HL-60 (cell line): ENCODE measurements around the gene ATP1A1.

Source experiments
- DNase-seq, 2 experiments: peaks; one replicate each; pipeline ENCODE4 v3.0.0-alpha.2; 2010 to 2020; ENCODE audit warnings: low read depth in 1 of 2, low spot score in 1 of 2
- H3K27ac ChIP-seq: fragments of 250-450 bp; sonication (Bioruptor Pico); replicated peaks from 2 replicates; pipeline ENCODE4 v1.5.1; 2020; ENCODE audit warnings: mild to moderate bottlenecking, moderate library complexity
- H3K27me3 ChIP-seq: fragments of 250-450 bp; sonication (Bioruptor Pico); 2 replicates; pipeline ENCODE4 v1.5.1; 2021; ENCODE audit warnings: mild to moderate bottlenecking, moderate library complexity; ENCODE audit not compliant: insufficient read depth, poor library complexity, severe bottlenecking
- H3K4me3 ChIP-seq: replicated peaks from 2 replicates; pipeline ENCODE4 v1.5.1; 2011; ENCODE audit warnings: mild to moderate bottlenecking, control low read depth, low read length; ENCODE audit not compliant: insufficient read depth
- GABPA ChIP-seq: IDR thresholded peaks from 2 replicates; pipeline ENCODE4 v1.6.1; 2012; ENCODE audit warnings: low read depth
- POLR2AphosphoS5 ChIP-seq: IDR thresholded peaks from 2 replicates; pipeline ENCODE4 v1.6.1; 2012; ENCODE audit warnings: low read depth
- SPI1 ChIP-seq: IDR thresholded peaks from 2 replicates; pipeline ENCODE4 v1.6.1; 2012; ENCODE audit warnings: low read depth, mild to moderate bottlenecking, borderline replicate concordance
- TF ChIP-seq, protein P1 (sequence below): IDR thresholded peaks from one replicate; pipeline ENCODE4 v1.5.1; 2011; ENCODE audit warnings: low read length, control low read depth, inconsistent platforms; ENCODE audit not compliant: insufficient read depth
- TF ChIP-seq, protein P2 (sequence below): IDR thresholded peaks from 2 replicates; pipeline ENCODE4 v1.6.1; 2012; ENCODE audit warnings: low read depth; ENCODE audit not compliant: insufficient replicate concordance

The ATP1A1 gene

DNA sequence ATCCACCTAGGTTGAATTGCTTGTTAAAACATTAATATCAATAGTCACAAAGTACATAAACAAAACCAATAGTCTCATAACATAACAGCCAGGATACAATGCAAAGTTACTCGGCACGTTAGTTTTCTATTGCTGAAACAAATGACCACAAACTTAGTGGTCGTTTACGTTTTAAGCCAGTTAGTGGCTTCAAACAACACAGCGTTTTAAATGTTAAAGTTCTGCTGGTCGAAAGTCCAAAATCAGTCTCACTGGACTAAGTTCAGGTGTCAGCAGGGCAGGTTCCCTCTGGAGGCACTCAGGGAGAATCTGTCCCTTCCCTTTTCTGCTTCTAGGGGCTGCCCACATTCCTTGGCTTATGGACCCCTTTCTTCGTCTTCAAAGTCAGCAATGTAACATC is 35.6 kb upstream of the ATP1A1 start:
- TF ChIP-seq SPI1 (no peak), GABPA (no peak), POLR2AphosphoS5 (no peak)
- TF ChIP-seq, protein P1, sequence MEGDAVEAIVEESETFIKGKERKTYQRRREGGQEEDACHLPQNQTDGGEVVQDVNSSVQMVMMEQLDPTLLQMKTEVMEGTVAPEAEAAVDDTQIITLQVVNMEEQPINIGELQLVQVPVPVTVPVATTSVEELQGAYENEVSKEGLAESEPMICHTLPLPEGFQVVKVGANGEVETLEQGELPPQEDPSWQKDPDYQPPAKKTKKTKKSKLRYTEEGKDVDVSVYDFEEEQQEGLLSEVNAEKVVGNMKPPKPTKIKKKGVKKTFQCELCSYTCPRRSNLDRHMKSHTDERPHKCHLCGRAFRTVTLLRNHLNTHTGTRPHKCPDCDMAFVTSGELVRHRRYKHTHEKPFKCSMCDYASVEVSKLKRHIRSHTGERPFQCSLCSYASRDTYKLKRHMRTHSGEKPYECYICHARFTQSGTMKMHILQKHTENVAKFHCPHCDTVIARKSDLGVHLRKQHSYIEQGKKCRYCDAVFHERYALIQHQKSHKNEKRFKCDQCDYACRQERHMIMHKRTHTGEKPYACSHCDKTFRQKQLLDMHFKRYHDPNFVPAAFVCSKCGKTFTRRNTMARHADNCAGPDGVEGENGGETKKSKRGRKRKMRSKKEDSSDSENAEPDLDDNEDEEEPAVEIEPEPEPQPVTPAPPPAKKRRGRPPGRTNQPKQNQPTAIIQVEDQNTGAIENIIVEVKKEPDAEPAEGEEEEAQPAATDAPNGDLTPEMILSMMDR, result no peak
- Histone ChIP-seq H3K4me3 (no peak overlapping the region), H3K27ac (no peak overlapping the region), H3K27me3 (peaks cover 5% of the 10 kb centered on the region)
- DNase-seq, result no peak

DNA sequence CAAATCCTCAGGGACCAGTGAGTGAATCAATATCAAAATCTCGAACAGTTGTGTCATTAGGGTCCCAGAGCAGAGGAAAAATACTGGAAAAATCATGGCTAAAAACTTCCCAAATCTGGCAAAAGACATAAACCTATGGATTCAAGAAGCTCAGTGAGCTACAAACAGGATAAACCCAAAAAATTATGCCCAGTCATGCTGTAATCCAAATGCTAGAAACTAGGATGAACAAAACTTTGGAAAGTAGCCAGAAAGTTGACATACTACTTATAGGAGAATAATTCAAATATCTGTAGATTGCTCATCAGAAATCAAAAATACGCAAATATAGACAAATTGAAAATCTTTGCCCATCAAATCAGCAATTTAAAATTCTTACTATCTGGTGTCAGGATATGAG is 34.6 kb upstream of the ATP1A1 start:
- Histone ChIP-seq H3K27me3 (peaks cover 5% of the 10 kb centered on the region), H3K27ac (no peak overlapping the region), H3K4me3 (no peak overlapping the region)
- TF ChIP-seq, protein P1, result no peak
- no peak for TF ChIP-seq SPI1
- TF ChIP-seq, protein P2, sequence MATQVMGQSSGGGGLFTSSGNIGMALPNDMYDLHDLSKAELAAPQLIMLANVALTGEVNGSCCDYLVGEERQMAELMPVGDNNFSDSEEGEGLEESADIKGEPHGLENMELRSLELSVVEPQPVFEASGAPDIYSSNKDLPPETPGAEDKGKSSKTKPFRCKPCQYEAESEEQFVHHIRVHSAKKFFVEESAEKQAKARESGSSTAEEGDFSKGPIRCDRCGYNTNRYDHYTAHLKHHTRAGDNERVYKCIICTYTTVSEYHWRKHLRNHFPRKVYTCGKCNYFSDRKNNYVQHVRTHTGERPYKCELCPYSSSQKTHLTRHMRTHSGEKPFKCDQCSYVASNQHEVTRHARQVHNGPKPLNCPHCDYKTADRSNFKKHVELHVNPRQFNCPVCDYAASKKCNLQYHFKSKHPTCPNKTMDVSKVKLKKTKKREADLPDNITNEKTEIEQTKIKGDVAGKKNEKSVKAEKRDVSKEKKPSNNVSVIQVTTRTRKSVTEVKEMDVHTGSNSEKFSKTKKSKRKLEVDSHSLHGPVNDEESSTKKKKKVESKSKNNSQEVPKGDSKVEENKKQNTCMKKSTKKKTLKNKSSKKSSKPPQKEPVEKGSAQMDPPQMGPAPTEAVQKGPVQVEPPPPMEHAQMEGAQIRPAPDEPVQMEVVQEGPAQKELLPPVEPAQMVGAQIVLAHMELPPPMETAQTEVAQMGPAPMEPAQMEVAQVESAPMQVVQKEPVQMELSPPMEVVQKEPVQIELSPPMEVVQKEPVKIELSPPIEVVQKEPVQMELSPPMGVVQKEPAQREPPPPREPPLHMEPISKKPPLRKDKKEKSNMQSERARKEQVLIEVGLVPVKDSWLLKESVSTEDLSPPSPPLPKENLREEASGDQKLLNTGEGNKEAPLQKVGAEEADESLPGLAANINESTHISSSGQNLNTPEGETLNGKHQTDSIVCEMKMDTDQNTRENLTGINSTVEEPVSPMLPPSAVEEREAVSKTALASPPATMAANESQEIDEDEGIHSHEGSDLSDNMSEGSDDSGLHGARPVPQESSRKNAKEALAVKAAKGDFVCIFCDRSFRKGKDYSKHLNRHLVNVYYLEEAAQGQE, result no peak
- TF ChIP-seq GABPA, result no peak
- no peak for TF ChIP-seq POLR2AphosphoS5
- no peak for DNase-seq

DNA sequence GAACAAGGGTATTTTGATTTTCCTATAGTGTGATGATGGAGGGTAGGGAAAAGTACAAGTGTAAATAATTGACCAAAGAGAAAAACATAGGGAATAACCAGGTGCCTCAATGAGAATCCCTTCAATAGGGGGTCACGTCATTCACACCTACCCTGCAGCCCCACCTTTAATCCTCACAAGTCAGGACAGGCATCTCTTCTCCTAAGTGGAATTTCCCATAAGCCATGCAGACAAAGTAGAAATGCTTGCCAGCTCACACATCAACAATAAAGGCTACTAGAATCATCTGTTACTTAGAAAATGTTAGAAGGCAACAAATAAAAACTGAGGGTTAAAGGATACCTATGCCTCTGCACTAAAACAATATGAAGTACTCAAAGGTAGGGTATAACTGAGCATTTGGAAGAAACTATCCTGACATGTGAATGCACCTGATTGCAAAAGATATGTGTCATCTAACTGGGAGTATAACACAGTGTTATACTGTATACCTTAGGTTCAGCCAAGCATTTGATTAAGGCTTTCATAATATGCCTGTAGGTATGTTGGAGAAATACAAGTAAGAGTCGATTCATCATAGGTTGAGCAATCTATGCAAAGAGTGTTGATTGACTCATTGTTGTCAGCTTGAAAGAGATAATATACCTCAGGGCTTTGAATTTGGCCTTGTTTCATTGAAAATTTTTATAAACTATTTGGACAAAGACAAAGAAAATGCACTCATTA is 32.4 kb upstream of the ATP1A1 start:
- no peak for DNase-seq
- TF ChIP-seq POLR2AphosphoS5, result no peak
- TF ChIP-seq, protein P2, result no peak
- no peak for TF ChIP-seq SPI1
- Histone ChIP-seq H3K4me3 (no peak overlapping the region), H3K27me3 (peaks cover 5% of the 10 kb centered on the region), H3K27ac (no peak overlapping the region)

DNA sequence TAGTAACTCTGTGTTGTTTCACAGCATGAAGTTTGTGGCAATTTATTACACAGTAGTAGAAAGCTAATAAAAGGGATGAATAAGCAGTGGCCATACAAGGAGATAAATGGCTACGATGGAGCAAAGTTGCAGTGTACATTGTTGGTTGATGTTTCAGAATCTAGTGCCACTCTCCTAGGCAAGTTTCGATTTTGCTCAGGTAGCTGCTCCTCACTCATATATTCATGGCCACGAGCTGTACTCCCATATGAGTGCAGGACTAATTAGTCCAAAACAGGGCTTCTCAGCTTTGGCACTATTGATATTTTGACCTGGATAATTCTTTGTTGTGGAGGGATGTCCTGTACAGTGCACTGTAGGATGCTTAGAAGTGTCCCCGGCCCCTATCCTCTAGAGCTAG is 30.0 kb upstream of the ATP1A1 start:
- DNase-seq, result no peak
- TF ChIP-seq POLR2AphosphoS5, result no peak
- no peak for TF ChIP-seq GABPA
- peaks cover 11% of the 10 kb centered on the region for H3K27me3 ChIP-seq
- no peak overlapping the region for H3K27ac ChIP-seq
- no peak overlapping the region for H3K4me3 ChIP-seq

DNA sequence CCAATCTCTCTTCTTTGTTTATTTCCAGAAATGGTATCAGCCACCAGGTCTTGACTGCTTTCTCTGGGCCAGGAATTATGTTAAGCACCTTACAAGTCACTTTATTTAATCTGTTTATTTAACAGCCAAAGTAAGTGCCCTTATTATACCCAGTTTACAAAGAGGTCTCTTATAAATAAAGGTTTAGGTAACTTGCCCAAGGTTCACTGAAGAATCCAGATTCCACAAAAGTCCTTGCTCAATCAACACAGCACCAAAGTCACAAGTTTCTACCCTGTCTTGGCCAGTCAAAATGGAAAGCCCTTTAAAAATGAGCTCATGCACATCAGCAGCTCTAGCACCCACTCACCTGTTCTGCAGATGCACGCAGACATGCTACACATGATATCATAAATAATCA is 28.0 kb upstream of the ATP1A1 start:
- H3K4me3 ChIP-seq, result no peak overlapping the region
- peaks cover 11% of the 10 kb centered on the region for H3K27me3 ChIP-seq
- H3K27ac ChIP-seq, result no peak overlapping the region
- DNase-seq, result no peak
- TF ChIP-seq POLR2AphosphoS5 (no peak), GABPA (no peak), SPI1 (no peak)
- TF ChIP-seq, protein P2, result no peak
- TF ChIP-seq, protein P1, result no peak
